GM18861 (cell line): ENCODE data around the gene GPD1L.

Experiments
- ATAC-seq: cut with Tn5 transposase; IDR thresholded peaks from one replicate; pipeline ENCODE4 v1.9.1; 2021; ENCODE audit not compliant: unreplicated experiment

The GPD1L gene

GRCh38 chr3:32132706-32133105, 26.3 kb downstream of the GPD1L start:
- ATAC-seq: no peak

DNA sequence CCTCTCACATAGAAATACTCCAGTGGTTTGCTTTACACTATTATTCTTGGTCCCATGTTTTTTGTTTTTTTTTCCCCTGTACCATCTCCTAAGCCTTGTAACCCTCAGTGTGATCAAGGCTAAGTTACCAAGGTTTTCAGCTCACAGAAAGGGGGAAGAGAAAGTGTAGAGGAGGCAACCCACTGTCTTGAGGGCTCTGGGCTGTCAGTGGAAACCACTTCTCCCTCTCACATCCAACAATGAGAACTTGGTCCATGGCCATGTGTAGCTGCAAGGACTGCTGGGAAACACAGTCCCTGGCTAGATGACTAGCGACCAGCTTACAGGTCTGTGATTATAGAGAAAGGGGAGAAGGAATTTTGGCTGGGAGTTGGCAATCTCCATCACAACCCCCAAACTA, 30.3 kb downstream of the GPD1L start:
- no peak for ATAC-seq

DNA sequence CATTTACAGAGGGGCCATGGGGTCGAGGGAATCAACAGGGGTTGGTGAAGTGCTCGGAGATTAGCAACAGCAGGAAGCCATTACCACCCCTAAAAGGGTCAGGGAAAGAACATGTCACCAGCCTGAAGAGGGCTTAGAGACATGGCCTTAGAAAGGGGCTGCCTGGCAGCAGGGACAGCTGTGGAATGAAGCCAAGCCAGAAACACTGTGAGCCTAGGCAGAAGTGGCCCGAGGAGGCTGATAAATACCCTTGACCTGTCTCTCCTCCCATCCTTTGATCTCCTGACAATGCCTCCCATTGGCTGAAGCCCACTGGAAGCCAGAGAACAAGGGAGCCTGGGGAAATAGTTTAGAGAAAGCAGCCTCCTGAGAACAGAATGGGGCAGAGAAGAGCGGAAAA, 31.4 kb downstream of the GPD1L start:
- ATAC-seq: no peak

DNA sequence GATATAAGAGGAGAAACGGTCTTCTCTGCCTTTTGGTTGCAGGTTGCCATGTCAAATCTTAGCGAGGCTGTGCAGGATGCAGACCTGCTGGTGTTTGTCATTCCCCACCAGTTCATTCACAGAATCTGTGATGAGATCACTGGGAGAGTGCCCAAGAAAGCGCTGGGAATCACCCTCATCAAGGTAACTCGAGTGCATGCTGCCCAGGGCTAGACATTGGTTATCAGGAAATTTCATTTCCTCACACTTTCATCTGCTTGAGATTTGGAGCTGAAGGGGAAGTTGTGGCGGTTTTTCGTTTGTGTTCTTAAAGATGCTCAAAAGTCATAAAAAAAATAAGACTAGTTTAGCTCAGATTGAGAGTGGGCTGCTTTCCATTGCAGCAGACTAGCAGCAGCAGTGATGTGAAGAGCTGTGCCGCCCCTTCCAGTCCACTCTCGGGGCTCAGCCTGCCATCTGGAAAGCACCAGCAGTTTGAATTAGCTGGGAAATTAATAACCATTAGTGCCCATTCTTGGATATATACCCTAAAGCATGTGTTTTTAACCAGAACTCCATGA, 32.2 kb downstream of the GPD1L start:
- ATAC-seq: no peak

DNA sequence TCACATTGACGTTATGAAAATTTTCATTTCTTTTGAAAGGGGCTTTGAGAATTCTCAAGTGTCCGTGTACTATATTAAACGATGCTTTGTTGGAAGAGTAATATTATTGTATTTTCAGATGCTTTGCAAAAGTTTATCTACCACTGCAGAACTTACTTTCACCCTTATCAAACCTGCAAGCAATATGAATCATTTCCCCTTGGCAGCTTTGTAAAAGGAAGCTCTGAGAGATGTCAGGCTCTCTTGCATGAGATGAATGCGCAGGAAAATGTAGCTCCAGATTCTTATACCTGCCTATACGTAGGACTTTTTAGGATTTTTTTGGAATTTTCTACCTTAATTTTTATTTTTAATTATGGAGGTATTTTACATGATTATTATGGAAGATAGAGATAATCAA, 34.5 kb downstream of the GPD1L start:
- no peak for ATAC-seq

GRCh38 chr3:32143849-32144757, 37.7 kb downstream of the GPD1L start:
- ATAC-seq: no peak

DNA sequence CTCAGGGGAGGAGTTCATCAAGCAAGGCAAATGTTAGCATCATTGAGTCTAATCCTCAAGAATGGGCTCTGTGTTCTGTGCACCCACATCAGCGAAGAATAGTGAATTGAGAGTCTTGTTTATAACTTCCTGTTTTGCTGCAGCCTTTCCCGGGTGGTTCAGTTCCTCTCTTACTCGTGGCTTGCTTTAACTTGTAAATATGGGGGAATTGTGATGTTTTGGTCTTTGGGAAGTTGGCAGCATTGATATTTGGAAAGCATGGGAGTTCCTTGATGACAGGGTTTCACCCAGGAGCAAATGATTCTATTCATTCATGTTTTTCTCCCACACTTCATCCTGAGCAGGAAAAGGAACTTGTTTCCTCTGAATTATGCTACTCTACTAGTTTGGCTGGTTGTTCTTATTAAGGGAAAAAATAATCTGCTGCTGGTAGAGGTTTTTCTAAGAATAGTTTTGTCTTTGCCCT, 40.4 kb downstream of the GPD1L start:
- ATAC-seq: no peak

DNA sequence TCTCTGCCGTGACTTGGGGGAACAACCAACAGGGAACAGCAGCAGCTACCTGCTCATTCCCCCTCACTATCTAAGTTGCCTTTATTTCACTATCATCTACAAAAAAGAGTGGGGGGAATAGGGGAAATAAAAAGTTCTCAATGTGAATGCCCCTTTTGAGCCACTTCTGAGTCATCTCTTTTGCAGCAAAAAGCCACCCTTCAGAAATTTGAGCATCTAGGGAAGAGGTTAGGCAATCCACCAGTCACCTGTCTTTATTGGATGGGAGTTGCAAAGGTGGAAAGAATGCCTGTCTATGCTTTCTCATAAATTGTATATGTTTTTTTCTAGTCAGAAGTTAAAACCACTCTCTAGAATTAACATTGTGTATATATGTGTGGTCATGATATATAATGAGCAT, 41.1 kb downstream of the GPD1L start:
- ATAC-seq: no peak

DNA sequence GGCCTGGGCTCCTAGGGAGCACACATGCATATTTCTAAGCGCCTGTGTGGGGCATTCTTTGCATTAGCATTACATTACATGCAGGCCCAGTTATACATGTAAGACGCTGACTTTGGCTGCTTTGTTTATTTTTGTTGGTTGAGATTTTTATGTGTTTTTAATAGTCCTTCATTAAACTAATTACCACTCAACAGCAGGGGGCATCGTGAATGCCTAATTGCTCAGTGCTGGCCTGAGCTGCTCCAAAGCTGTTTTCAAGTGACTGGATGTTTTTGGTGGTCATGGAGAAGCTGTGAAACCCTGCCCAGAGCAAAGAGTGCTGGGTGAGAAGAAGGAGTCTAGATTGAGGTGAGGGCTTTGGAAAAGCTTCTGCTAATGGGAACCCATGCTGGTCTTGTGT, 41.5 kb downstream of the GPD1L start:
- ATAC-seq: no peak

DNA sequence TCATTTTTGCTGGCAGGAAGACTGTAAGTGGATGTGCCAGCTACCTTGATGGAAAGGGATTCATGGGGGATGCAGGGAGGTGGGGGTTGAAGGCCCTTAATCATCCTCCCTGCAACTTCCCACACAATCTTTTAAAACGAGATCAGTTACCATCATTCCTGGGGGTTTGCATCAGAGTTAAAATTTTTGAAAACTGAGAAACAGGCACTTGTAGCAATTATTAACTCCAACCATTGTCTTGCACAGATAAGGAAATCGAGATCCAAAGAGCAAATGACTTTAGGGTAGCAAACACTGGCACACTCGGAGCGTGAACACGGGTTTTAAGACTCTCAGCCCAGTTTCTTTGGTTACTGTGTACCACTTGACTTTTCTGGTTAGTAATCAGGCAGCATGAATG, 41.9 kb downstream of the GPD1L start:
- ATAC-seq: no peak

DNA sequence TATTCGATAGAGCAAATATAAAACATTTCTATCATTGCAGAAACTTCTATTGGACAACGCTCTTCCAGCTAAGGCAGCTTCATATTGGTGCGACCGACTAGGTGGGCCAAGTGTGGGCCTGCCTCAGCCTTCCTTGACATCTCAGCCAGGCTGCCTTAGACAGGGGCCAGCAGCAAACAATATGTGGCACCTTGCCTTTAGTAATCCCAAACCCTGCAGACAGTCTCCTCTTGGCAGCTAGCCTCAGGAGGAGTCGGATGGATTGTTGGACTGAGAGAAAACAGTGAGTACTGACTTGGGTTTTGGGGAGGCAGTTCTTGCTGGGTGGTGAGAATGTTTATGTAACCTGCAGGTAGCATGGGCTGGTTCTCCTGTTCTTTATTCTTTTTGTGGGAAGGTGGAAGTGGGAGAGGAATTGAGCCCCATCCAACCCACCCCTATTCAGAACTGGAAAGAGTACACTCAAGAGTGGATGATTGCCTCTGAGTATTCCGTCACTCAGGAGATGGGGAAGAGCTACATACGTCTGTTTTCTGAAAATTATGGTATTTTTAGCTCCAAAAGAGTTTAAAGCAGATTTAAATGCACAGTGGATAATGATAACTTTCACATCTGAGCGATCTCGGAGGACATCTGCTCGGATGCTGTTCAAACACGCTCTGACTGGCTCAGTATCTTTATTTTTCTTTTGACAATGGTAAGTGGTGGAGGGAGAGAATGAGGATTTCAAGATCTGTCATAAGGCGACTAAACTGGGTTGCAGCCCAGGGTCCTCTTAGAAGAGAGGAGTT, 47.2 kb downstream of the GPD1L start:
- no peak for ATAC-seq

DNA sequence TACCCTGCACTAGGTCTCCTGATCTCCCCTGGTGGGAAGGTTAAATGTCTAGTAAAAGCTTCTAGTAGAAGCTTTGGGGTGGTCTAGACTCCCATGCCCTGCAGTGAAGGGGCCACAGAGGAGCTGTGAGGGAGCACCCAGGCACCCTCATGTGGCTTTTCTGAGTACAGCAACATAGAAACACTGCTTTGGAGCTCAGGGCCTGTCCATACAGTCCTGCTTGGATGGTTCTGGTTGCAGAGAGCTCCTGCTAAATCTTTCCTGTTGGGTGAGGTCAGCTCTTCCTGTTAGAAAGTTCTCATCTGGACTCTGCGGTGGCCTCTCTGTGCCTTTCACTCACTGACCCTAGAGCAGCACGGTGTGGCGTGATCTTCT, 47.8 kb downstream of the GPD1L start:
- ATAC-seq: no peak

DNA sequence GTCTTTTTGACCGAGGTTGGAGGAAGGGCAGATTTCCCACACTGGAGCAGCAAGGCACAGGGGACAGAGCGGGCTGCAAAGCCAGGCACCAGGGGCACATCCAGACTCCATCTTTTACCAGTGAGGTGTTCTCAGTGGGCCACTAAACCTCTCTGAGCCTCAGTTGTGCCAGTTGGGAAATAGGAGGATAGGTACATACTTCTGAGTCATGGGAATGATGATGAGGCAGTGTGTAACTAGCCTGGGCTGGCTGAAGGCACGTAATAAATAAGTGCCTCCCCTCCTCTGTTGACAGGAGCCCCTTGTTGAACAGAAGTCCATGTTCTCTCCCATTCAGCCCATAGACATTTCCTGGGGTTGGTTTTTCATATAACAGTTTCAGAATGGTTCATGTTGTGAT, 48.7 kb downstream of the GPD1L start:
- ATAC-seq: no peak

- no peak for ATAC-seq
These were observed 51.3 kb downstream of the GPD1L start for GRCh38 chr3:32157600-32158264.

DNA sequence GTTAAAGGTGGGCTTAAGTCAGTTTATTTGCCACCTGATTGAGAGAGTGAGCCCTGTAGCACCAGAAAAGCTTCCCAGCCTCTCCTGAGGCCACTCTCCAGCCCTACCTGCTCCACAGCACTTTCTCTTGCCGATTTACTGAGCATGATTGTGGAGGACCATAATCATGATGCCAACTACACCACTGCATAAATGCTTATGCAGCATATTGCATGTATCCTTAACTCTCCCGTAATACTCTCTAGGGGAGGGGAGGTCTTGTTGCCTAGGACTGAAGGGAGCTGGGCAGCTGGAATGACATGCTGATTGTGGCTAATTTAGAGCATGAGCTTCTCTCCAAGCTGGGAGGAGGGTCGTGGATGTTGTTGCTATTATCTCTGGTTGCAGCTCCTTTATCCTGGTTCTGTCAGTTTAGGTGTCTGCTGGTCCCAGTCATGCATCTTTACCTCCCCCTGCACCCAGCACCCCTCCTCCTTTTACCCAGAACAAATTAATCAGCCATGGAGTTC, 54.3 kb downstream of the GPD1L start:
- ATAC-seq: no peak

GRCh38 chr3:32165442-32165841, 59.0 kb downstream of the GPD1L start:
- ATAC-seq: no peak

GRCh38 chr3:32166654-32167053, 60.2 kb downstream of the GPD1L start:
- no peak for ATAC-seq

DNA sequence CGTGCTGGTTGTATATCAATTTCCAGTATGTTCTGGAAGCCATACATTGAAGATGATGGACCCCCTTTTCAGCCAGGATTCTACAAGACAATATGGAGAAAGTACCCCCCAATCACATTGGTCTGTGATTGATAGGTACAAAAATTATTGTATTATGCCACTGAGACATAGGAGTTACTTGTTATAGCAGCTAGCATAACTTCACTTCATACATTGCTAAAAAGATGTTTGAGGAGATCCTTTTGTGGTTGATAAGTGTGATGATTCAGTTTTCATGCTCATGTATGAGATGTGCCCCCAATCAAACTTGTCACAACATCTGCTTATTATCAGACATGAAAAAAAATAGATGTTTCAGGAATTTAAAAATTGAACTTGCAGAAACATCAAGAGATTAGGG, 66.0 kb downstream of the GPD1L start:
- no peak for ATAC-seq

DNA sequence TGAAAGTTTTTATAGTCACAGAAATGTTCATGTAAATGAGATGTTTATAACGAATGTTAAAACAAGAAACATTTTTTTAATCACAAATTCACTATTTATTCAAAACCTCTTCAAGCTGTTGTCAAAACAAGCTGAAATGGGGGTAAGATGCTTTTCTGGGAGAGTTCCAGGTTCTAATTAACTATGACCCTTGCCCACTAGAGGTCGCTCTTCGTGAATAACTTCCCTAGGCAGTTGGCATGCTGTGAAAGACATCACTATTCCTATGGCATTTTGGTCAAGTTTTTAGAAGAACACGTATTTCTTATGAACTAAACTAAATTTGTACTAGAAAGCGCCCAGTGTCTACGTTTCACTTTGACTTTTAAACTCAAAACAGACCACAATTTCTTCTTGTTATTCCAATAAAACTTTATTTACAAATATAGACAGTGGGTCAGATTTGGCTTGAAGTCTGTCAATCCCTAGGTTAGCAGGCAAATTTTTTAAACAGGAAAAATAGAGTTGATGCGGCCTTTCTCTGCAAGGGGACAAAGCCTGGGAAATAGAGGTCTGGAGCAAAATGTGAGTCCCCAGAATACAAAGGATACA, 69.3 kb downstream of the GPD1L start:
- ATAC-seq: no peak

GRCh38 chr3:32176989-32177701, 70.7 kb downstream of the GPD1L start:
- ATAC-seq: no peak
